Esophagus muscularis mucosa (tissue), 3 donors: ENCODE measurements around the gene ZFHX3.

Experiments
- POLR2A ChIP-seq: fragments of 450-650 bp; IDR thresholded peaks from one replicate; pipeline ENCODE4 v1.6.1; 2017; ENCODE audit warnings: antibody characterized with exemption, moderate library complexity, mild to moderate bottlenecking, low read depth
- TF ChIP-seq, protein P1 (sequence below), 3 experiments: fragments of 200-600 bp in 2 of 3; fragments of 450-650 bp in 1 of 3; sonication (generic) in 2 of 3; IDR thresholded peaks; one replicate each; pipeline ENCODE4 v1.5.1; 2017 to 2019; ENCODE audit warnings: antibody characterized with exemption in 3 of 3, mild to moderate bottlenecking in 2 of 3, moderate library complexity in 1 of 3

DNA sequence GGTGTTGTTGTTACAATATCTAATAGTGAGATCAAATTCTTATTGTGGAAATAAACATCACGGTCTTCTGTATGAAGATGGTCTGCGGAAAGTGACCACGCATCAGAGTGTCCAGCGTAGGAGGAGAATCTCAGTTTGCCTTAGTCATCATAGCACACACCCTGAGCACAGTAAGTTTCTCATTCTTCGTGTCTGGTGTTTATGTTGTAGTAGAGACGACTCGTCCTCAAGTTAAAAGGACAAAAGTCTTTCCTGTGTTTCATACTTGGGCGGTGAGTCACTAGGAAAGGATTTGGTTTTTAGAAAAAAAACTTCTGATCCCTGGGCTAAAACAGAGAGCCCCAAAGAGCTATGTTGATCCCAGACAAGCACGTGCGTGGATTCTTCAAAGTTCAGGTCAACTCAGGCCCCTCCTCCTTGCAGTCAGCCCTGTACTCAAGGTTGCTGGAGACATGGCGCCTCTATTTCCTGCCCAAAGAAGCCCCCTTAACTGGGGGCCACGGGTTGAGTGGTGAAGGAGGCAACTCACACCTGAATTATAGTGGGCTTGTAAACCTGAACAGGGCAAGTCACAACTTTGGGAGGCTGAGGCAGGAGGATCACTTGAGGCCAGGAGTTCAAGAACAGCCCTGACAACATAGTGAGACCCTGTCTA, 170.4 kb downstream of the ZFHX3 start:
- TF ChIP-seq, protein P1, sequence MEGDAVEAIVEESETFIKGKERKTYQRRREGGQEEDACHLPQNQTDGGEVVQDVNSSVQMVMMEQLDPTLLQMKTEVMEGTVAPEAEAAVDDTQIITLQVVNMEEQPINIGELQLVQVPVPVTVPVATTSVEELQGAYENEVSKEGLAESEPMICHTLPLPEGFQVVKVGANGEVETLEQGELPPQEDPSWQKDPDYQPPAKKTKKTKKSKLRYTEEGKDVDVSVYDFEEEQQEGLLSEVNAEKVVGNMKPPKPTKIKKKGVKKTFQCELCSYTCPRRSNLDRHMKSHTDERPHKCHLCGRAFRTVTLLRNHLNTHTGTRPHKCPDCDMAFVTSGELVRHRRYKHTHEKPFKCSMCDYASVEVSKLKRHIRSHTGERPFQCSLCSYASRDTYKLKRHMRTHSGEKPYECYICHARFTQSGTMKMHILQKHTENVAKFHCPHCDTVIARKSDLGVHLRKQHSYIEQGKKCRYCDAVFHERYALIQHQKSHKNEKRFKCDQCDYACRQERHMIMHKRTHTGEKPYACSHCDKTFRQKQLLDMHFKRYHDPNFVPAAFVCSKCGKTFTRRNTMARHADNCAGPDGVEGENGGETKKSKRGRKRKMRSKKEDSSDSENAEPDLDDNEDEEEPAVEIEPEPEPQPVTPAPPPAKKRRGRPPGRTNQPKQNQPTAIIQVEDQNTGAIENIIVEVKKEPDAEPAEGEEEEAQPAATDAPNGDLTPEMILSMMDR (IDR thresholded peaks at IDR 0.05), result no peak
- no peak for TF ChIP-seq POLR2A
